Measurements from ENCODE around the gene PDZD7.

GRCh38 chr10:101013365-101013825, 17.5 kb downstream of the PDZD7 start:
- TF ChIP-seq POLR2A (IDR thresholded peaks at IDR 0.05; ENCODE audit: control extremely low read depth in 1 of 2, low read depth in 2 of 2, low read length in 2 of 2) (no peak), CTCF (IDR thresholded peaks at IDR 0.05; ENCODE audit: control extremely low read depth in 1 of 3, insufficient read depth in 1 of 3, low read depth in 1 of 3, low read length in 3 of 3) (no peak), POLR2AphosphoS5 (IDR thresholded peaks at IDR 0.05; ENCODE audit: low read depth, low read length) (no peak)

All from H1 (cell line).